Fibroblast of skin of abdomen (primary cell): Measurements from ENCODE around the gene B3GALT6.
A peak's percentile ranks its signal among the peaks of the same experiment; 100 is the strongest.

Experiments
- DNase-seq: peaks from one replicate; pipeline ENCODE4 v3.0.0-alpha.2; 2013

Gene B3GALT6

DNA sequence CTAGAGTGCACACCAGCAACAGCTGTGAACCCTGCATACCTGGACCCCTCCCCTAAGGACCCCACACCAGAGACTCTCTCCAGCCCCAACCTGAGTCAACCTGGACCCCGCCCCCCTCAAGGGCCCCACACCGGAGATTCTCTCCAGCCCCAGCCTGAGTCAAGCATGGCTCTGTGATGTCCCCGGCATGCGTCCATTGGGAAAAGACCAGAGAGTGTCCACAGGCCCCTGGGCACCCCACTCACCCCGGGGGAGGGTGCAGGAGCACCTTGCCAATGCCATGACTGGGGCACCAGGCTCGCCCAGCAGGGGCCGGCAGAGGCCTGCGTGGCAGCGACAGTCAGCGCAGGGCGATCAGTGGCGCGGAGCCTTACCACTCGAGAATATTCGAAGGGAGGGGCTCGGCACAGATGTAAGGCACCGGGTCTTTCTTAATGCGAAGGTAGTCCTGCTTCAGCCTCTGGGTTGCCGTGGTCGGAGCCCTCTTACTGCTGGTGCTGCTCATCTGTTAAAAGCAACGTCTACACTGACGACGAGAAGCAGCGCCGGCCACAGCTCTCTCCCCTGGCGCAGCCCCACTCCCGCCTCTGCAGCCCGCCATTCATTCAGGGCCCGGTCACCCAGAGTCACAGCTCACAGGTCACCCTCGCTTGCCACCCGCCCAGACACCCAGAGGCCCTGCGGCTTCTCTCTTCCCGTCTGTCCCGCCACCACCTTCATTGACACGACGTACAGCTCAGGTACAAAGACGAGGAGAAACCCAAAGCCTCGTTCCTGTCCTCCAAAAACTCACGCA lies 35.6 kb downstream of the B3GALT6 start:
- no peak for DNase-seq

DNA sequence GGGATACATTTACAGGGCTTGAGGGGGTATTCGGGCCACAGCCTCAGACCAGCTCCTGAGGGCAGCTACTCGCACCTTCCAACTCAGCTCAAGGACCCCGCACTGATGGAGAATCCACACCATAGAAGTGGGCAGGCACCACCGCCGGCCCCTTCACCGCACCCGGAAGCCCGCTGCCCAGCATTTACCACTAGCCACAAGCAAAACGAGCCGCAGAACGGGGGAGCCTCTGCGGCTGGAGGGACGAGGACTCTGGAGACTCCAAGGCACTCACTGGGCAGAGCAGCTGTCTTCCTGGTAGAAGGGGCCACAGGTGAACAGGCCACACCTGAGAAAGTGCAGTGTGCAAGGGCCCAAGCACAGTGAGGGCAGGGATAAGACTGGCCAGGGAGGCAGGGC lies 36.2 kb downstream of the B3GALT6 start:
- DNase-seq, result no peak

DNA sequence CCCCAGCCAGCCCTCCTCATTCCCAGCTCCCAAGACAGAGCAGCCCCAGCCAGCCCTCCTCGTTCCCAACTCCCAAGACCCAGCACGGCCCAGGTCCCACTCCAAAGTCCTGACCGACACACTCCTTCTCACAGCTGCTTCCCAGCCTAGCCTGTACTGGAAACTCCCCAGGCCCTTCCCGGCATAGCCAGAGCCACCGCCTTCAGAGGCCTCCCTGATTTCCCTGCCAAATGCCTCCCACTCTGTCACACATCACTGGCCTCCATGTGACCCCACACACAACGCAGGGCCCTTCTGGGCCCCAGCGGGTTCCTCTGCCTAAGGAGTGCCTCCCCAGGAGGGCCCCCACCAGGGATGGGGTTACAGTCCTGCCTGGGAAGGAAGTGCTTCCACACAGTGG lies 38.8 kb downstream of the B3GALT6 start:
- no peak for DNase-seq

DNA sequence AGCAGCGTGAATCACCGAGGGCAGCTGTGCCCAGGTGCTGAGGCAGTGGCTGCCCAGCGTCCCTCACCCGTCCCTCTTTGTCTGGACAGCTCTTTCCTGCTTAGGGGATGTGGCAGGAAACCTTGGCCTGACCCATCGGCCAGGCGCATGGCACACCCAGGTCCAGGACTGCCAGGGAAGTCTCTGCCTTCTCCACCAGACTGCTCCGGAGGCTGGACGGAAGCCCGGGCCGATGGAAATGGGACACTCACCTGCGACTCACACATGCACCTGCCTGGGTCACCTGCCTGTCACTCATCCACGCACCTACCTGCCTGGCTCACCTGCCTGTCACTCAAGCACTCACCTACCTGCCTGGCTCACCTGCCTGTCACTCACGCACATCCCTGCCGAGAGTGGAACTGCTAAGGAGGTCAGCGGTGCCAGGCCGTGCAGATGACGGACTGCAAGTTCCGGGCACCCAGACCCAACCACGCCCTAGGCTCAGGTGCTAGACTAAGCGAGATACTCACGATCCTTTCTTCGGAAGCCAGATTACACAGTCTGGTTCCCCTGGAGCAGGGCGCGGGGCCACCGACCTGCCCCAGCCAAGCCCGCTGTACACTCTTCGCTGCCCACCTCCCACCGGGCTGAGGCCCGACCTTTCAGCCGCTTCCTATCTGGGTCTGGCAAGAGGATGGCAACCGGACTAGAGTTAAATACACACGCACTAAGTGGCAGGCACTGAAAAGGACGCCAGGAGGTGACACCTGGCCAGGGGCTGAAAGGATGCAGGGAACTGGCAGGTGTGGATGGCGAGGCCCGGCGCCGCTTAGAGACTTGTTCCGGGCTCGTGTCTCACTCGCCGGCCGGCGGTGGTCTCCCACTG lies 40.5 kb downstream of the B3GALT6 start:
- no peak for DNase-seq

DNA sequence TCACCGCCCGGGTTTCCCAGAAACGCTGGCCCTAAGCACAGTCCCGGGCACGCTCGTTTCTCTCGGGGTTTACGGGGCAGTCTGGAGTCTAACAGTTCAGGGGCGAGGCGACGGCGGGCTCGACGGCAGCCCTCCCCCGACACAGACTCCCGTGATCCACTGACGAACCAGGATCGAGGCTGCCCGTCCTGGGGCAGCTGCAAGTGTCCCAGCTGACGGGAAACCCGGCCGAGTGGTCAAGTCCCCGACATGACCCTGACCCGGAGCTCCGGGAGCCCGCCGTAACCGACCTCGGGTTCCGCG lies 41.1 kb downstream of the B3GALT6 start:
- no peak for DNase-seq

DNA sequence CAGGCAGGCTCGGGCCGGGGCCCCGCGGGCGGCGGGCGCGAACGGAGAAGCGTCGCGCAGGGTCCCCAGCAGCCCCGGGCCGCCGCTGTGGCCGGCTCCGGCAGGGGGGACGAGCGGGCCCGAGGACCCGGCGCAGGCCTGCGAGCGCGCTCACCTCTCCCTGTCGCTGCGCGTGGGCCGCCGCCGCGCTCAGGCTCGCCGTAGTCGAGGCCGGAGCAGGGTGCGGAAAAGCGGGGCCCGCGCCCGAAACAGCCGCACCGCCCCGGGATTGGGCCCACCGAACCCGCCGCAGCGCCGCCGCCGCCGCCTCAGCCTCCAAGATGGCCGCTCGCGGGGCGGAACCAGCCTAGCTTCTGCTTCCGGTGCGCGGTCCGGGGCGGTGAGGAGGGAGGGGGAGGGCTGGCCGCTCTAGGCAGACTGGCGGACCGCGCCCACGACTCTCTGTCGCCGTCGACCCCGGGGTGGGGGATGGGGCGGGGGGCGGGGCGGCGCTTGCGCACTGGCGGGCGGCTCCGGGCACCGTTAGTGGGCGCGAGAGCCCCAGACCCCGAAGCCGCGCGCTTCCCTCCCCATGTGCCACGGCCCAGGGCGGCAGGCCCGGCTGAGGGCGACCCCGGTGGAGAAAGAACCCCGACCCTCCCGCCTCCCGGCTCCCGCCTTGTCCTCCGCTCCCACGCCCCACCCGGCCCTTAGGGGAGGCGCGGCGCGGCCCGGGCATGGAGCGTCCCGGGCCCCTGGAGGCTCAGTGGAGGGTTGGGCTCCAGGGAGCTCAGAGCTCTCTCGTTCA lies 41.7 kb downstream of the B3GALT6 start, which contains the start of gene UBE2J2:
TSS of gene UBE2J2 (minus strand) at position 343 of the 787 bp plus-strand sequence. CDS start 5,862 bp downstream, outside the sequence.
- peak; percentile 92 for DNase-seq

DNA sequence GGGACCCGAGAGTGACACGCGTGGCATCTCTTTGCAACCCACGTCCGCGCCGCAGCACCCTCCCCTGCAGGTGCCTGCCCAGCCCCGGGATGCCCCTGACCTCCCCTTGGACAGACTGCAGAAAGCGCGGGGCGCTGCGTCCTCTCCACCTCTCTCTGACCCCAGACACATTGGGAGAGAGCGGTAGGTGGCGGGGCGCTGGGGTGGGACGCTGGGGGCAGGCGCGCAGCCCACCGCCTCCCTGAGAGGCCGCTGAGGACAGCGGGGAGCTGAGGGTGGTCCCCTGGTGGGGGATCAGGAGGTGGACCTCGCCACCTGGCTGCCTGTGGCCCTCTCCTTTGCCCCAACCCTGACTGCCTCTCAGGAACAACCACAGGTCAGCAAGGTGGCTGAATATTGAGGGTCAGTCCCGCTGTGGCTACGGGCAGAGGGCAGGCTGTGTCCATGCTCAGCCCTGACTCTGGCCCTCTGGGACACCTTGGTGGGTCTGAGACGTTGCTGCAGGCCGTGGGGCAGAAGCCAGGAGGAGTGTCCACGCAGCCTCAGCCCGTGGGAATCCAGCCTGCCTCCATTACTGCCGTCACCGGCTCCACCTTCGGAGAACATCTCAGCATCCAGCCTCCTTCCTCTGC lies 42.4 kb downstream of the B3GALT6 start:
- no peak for DNase-seq

DNA sequence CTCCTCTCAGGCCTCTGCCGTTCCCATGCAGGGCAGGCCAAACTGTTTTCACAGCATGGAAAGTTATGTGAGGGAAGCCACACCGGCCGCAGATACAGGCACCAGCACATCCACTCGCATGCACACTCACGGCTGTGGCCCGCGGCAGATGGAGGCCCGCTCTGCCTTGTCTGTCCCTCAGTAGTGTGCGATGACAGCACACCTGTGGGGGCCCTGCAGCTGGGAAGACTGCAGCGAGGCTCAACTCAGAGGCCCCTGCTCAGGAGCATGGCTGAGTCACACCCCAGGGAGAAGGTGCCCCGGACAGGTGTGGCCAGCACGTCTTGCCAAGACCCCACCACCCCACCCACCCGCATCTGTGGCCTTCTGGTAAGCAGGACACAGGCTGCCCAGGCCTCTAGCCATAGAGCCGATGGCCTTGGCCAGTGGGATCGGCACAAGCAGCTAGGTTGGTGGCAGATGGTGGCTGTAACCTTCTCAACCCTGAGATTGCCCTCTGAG lies 42.9 kb downstream of the B3GALT6 start:
- no peak for DNase-seq

DNA sequence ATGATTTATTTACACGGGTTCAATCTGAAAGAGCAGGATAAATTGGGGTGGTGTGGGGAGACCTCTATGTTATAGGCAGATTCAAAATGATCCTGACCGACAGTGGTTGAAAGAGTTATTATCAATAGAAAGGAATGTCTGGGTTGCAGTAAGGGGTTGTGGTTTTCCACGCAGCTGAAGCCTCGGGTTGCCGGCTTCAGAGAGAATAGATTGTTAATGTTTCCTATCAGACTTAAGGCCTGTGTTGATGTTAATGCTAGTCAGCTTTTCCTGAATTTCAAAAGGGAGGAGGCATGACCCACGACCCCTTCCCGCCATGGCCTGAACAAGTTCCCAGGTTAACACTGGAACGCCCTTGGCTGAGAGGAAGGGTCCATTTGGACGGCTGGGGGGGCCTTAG lies 43.8 kb downstream of the B3GALT6 start:
- peak; percentile 43 for DNase-seq

DNA sequence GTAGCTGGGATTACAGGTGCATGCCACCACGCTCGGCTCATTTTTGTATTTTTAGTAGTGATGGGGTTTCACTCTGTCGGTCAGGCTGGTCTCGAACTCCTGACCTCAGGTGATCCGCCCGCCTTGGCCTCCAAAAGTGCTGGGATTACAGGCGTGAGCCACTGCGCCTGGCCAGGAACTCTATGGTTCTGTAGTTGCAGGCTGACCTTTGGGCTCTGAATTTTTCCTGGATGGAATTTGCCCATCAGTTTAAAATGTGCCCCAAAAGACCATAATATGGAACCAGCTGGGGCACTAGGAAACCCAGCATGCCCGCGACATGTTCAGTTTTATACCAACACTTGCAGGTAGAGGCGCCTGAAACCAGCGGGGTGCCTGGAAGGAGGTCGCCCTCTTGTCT lies 46.6 kb downstream of the B3GALT6 start:
- no peak for DNase-seq

DNA sequence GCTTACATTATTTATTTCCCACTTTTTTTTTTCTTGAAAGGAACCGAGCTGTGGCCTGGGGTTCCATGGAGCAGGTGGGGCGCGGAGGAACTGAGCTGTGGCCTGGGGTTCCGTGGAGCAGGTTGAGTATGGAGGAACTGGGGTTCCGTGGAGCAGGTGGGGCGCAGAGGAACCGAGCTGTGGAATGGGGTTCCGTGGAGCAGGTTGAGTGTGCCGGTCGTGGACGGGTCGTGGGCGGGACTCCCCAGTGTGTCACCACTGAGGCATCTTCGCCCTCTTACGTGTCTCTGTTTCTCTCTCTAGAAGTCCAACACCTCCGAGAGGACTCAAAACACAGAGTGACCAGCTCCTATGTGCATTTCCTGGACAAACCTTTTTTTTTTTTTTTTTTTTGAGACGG lies 47.0 kb downstream of the B3GALT6 start:
- no peak for DNase-seq

DNA sequence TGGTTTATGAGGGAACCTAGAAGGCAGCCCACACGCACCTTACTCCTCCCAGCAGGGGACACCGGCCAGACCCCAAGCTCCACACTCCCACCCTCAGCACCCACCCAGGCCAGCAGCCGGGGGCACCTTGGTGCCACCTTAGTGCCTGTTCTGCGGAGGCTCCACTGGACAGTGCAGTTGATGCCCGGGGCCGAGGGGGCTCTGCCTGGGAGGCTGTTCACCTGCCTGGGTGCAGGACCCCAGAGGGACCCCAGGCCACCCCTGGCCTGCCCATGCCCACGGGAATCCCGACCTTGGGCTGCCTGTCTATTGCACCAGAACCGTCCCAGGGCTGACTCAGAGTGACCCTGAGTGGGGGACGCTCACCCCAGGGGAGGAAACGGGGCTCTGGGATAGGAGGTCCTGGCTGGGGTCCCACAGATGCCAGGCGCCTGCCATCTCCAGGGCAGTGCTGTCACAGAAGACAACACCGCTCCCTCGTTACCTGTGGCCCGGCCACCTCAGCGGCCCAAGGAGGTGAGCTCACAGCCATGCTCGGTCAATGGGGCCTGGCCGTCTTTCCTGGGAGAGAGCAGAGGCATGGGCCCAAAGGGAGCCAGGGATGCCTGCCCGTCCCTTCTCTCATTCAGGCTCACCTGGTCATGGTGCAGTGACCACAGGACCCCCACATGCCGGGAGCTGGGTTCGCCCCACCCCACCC lies 48.9 kb downstream of the B3GALT6 start:
- DNase-seq, result no peak

DNA sequence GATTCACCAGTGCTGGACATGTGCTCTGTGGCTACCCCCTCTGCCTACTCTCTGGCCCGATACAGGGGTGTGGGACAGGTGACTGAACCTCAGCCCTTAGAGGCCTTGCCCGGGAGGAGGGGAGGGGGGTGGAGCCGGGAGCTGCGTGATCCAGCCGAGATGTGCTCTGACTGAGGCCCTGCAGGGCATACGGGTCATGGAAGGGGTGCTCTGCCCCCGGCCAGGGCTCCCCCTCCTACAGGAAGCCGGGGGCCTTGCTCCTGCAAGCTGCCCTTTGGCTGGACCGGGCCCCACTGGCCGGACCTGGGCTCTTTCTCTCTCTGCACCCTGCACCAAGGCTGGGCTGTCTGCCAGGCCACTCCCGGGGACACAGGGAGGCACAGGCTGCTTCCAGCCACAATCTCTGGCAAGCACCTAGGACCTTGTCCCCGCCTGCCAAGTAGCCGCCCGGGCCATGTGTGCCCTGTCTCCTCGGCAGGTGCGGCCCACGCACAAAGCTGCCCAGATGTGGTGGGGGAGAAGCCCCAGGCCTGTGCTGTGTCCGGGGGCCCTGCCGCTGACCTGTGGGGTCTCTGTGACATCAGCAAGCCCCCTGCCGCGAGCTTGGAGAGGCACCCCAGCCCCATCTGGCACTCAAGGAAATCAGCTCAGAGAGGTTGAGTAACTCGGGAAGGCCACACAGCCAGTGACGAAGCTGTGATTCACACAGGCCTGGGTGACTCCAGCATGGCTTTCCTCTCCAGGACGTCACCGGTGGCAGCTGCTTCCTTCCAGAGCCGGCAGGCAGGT lies 49.7 kb downstream of the B3GALT6 start:
- DNase-seq, result no peak

DNA sequence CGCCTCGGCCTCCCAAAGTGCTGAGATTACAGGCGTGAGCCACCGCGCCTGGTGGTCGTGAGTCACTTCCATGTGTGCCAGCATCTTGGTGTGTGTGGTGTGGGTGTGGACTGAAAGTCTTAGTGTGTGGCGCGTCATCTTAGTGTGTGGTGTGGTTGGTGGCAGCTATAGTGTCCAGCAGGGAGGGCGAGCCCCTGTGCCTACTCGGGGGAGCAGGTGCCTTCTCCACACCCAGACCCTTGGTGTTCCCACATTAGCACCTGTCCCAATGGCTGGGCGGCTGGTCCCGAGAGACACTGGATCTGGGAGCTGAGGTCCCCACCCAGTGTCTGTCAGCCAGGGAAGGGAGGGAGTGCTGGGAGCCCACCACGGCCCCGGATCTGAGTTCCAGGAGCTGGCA lies 51.0 kb downstream of the B3GALT6 start:
- no peak for DNase-seq

DNA sequence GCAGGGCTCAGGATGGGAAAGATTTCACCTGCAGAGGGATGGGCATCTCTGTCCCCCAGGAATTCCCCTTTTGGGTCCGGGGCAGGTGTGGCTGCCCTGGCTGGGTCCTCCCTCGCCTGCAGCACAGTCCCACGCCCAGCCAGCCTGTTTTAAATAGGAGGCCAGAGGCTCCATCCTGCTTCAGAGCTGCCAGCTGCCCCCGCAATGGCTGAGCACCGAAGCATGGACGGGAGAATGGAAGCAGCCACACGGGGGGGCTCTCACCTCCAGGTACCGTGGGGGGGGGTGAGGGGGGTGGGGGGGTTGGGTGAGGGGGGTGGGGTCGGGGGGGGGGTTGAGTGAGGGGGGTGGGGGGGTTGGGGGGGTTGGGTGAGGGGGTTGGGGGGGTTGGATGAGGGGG lies 51.8 kb downstream of the B3GALT6 start:
- no peak for DNase-seq
